Measurements from ENCODE around the gene TNFRSF9. TPM values are rescaled to one million over a fixed set of nuclear protein-coding genes. Genes with fewer than 3 reads are reported as not detected.

TNFRSF9 gene
- not detected in 2 replicates for total RNA-seq

DNA sequence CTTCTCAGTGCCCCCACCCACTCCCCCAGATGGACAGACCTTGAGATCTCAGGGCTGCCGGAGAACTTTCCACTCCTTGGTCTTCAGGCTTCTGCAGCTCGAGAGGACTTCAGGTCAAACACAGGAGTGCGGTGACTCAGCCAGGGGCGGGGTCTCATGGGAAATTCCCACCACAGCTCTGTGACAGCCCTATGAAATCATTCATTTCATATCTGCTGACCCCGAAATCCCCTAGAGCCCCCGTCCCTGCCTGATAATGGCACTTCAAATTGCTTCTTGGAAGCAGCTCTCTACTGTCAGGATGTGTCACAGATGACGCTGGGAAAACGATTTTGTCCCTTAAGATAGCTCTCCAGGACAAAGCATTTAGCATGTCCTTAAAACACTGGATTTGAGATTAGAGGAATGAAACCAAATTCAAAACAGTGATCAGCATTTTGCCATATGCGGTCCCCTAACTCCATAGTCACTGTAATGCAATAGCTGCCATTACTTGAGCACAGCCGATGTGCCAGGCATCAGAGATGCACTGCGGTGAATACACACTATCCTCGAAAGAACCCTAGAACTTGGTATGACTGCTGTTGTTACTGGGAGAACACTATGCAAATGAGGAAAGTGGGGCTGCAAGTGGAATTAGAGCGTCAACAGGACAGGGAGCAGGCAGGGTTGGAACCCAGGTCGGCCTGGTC, at the start of gene TNFRSF9:
TNFRSF9 (minus strand) TSS at position 95 of the 692 bp plus-strand sequence. CDS start 845 bp downstream, outside the sequence.

DNA sequence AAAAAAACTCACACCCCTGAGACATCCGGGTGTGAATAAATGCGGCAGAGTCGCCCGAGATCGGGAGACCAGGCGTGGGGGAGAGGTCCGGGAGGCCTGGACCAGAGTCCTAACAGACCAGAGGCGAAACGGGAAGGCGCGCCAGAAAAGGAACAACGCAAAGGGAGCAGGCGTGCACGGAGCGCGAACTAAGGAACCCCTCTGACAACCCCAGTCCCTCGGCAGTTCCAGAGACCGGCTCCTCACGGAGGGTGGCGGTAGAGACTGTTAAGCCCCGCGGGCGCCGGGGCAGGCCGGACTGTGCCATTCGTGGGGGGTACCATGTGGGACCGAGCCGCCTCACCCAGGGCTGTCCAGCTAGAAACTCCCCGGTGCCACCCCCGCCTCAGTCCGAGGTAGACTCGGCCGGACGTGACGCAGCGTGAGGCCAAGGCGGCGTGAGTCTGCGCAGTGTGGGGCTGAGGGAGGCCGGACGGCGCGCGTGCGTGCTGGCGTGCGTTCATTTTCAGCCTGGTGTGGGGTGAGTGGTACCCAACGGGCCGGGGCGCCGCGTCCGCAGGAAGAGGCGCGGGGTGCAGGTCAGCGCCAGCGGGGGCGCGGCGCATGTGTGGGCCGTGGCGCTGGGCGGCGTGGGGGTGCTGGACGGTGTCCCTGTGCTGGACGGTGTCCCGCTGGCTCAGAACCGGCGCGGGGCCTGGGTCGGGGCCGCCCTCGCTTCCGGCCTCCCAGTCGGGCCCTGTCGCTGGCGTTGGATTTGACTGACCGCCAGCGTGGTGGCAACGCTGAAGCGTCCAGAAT, 20.8 kb upstream of the TNFRSF9 start, which contains the start of gene PARK7:
PARK7 (plus strand) TSS at position 496 of the 798 bp plus-strand sequence. CDS start 1,075 bp downstream, outside the sequence.

Other genes with a start within 250 kb of the TNFRSF9 start
- gene VAMP3, start 169.5 kb downstream of the TNFRSF9 start, total RNA-seq: 82.1 and 113 TPM in 2 replicates
- 1.2 and 2.5 TPM in 2 replicates for gene PER3, start 156.5 kb downstream of the TNFRSF9 start, total RNA-seq
- gene UTS2, start 87.8 kb downstream of the TNFRSF9 start, total RNA-seq: 0.33 and 1.3 TPM in 2 replicates
- gene PARK7, start 20.9 kb upstream of the TNFRSF9 start, total RNA-seq: 261 and 262 TPM in 2 replicates
- 120 and 140 TPM in 2 replicates for gene ERRFI1, start 85.5 kb upstream of the TNFRSF9 start, total RNA-seq

Data from airway epithelial cell (primary cell).